Gastroesophageal sphincter (tissue), 4 donors: ENCODE measurements around the gene SLC17A8. TPM values are rescaled to one million over a fixed set of nuclear protein-coding genes. Genes with fewer than 3 reads are reported as not detected.
"Not testable (repeated sequence)": the region's sequence is repeated elsewhere in the genome, so short reads cannot be mapped to it uniquely, and the experiment has no call there.

Experiments used
- ATAC-seq: fragments of 150-250 bp; one replicate; pipeline ENCODE4 v1.9.1; 2016; ENCODE audit warnings: mild to moderate bottlenecking, moderate library complexity
- H3K27ac ChIP-seq, 4 donors: fragments of 200-600 bp; sonication (generic) in 3 of 4; 1 replicate in 3 of 4; 2 replicates in 1 of 4; pipeline ENCODE4 v1.5.1; 2016 to 2019
- H3K27me3 ChIP-seq: fragments of 200-600 bp; sonication (generic); one replicate; pipeline ENCODE4 v1.5.1; 2019
- H3K36me3 ChIP-seq, 2 donors: fragments of 200-600 bp; sonication (generic); one replicate each; pipeline ENCODE4 v1.5.1; 2019; ENCODE audit warnings: control low read depth in 1 of 2
- H3K4me1 ChIP-seq, 3 donors: fragments of 200-600 bp; sonication (generic); 1 replicate in 2 of 3; 2 replicates in 1 of 3; pipeline ENCODE4 v1.5.1; 2016 to 2019; ENCODE audit warnings: control low read depth in 2 of 3
- H3K4me3 ChIP-seq, 2 donors: fragments of 200-600 bp; sonication (generic); one replicate each; pipeline ENCODE4 v1.5.1; 2019; ENCODE audit warnings: mild to moderate bottlenecking in 1 of 2, moderate library complexity in 1 of 2
- H3K9me3 ChIP-seq, 3 donors: fragments of 200-600 bp; sonication (generic); one replicate each; pipeline ENCODE4 v1.5.1; 2017 to 2019; ENCODE audit warnings: control low read depth in 2 of 3
- EP300 ChIP-seq: sonication (generic); formaldehyde crosslinking; IDR thresholded peaks from one replicate; pipeline ENCODE4 v1.6.1; 2017; ENCODE audit warnings: antibody characterized with exemption, mild to moderate bottlenecking
- POLR2A ChIP-seq, 2 donors: fragments of 450-650 bp; IDR thresholded peaks; one replicate each; pipeline ENCODE4 v1.6.1; 2017; ENCODE audit warnings: antibody characterized with exemption in 2 of 2, mild to moderate bottlenecking in 2 of 2, moderate library complexity in 1 of 2
- POLR2AphosphoS5 ChIP-seq: sonication (generic); formaldehyde crosslinking; IDR thresholded peaks from one replicate; pipeline ENCODE4 v1.6.1; 2017; ENCODE audit warnings: antibody characterized with exemption
- WGBS, 2 donors: methylation state at CpG; one replicate each; pipeline ENCODE4 v1.1.5; 2018; ENCODE audit warnings: low coverage in 1 of 2; 5-methylcytosine and 5-hydroxymethylcytosine counted together
- total RNA-seq, 4 donors: library from RNA; depleted of rRNA; stranded (reverse); fragments of >200 nt; gene quantifications; one replicate each; pipeline ENCODE4 v1.1.0, GENCODE V29; 2016
- TF ChIP-seq, protein P1 (sequence below), 4 experiments: fragments of 200-600 bp in 2 of 4; fragments of 450-650 bp in 2 of 4; sonication (generic) in 1 of 4; IDR thresholded peaks; one replicate each; pipeline ENCODE4 v1.5.1; 2017 to 2019; ENCODE audit warnings: antibody characterized with exemption in 4 of 4, mild to moderate bottlenecking in 2 of 4, moderate library complexity in 2 of 4

Gene SLC17A8
- total RNA-seq = not detected

DNA sequence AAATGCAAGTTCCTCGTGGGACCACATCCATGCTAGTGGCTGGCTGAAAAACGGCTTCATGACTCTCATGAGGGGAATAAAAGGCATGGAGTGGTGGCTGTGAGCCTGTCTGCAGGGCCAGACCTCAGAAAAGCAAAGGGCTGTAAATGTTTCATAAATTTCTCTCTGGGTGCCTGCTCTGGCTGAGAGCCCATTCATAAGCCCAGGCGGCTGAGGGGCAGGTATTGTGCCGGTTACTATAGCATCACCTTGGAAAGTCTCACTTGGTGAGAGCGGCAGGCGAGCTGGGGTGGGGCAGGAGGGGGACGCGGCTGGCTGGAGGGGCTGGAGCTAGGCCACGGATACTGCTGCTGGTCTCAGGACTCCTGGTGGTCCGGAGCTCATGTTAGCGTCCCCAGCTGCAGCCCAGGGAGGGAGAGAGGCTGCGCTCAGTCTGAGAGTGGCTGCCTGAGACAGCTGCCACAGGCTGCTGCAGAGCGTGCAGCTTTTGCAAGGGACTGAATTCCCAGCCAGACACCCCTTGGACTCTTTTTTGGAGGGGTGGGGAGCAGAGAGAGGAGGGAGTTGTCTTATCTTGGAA is at the start of gene SLC17A8:
SLC17A8 (plus strand) TSS at position 431 of the 580 bp plus-strand sequence. CDS start 318 bp downstream, outside the sequence.
- TF ChIP-seq, protein P1, sequence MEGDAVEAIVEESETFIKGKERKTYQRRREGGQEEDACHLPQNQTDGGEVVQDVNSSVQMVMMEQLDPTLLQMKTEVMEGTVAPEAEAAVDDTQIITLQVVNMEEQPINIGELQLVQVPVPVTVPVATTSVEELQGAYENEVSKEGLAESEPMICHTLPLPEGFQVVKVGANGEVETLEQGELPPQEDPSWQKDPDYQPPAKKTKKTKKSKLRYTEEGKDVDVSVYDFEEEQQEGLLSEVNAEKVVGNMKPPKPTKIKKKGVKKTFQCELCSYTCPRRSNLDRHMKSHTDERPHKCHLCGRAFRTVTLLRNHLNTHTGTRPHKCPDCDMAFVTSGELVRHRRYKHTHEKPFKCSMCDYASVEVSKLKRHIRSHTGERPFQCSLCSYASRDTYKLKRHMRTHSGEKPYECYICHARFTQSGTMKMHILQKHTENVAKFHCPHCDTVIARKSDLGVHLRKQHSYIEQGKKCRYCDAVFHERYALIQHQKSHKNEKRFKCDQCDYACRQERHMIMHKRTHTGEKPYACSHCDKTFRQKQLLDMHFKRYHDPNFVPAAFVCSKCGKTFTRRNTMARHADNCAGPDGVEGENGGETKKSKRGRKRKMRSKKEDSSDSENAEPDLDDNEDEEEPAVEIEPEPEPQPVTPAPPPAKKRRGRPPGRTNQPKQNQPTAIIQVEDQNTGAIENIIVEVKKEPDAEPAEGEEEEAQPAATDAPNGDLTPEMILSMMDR (IDR thresholded peaks at IDR 0.05) = no peak
- no peak for TF ChIP-seq POLR2AphosphoS5
- TF ChIP-seq POLR2A (IDR thresholded peaks at IDR 0.05) = no peak
- no peak for TF ChIP-seq EP300
- Histone ChIP-seq H3K36me3 (no peaks in the 10 kb centered on the region), H3K27me3 (peaks cover 38% of the 10 kb centered on the region), H3K27ac (no peak within 1 kb of the TSS), H3K4me3 (no peak within 1 kb of the TSS), H3K9me3 (no peaks in the 10 kb centered on the region), H3K4me1 (no peaks in the 10 kb centered on the region)
- WGBS, 2 donors = 15 to 40% methylated on average over 1 to 10 of the region's 13 CpGs
- no peak for ATAC-seq

DNA sequence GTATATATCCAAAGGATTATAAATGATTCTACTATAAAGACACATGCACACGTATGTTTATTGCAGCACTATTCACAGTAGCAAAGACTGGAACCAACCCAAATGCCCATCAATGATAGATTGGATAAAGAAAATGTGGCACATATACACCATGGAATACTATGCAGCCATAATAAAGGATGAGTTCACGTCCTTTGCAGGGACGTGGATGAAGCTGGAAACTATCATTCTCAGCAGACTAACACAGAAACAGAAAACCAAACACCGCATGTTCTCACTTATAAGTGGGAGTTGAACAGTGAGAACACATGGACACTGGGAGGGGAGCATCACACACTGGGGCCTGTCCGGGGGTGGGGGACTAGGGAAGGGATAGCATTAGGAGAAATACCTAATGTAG is 48.7 kb upstream of the SLC17A8 start:
- ATAC-seq, H3K4me1 ChIP-seq, H3K27ac ChIP-seq, H3K4me3 ChIP-seq, H3K9me3 ChIP-seq, H3K27me3 ChIP-seq: not testable (repeated sequence)
- 95 to 100% methylated on average over 3 to 4 of the region's 5 CpGs for WGBS, 2 donors
- peaks cover 0 to 47% of the 10 kb centered on the region in 2 donors for H3K36me3 ChIP-seq

DNA sequence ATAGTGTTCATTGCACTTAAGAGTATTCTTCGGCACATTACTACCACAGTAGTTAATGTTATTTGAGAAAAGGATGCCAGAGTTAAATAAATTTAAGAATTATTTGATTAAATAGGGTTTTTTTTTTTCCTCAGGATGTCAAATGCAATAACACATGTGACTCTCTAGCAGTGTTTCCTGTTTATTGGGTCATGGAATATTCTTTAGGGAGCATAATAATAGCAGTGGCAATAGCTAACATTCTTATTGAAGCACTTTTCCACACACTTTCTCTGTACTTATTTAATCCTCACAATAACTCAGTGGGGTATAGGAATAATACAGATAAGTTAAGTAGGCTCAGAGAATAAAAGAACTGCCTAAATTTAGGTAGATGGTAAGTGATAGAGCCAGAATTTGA is 45.6 kb upstream of the SLC17A8 start:
- H3K4me1 ChIP-seq = no peaks in the 10 kb centered on the region
- WGBS, 2 donors = 67 to 83% methylated on average over 1 of the region's 1 CpG
- TF ChIP-seq POLR2AphosphoS5 (no peak), POLR2A (IDR thresholded peaks at IDR 0.05) (no peak), EP300 (no peak)
- TF ChIP-seq, protein P1 (IDR thresholded peaks at IDR 0.05) = no peak
- no peak for ATAC-seq
- H3K9me3 ChIP-seq = no peaks in the 10 kb centered on the region
- no peak overlapping the region for H3K4me3 ChIP-seq
- H3K27me3 ChIP-seq = no peaks in the 10 kb centered on the region
- H3K27ac ChIP-seq = no peak overlapping the region
- H3K36me3 ChIP-seq = peaks cover 0 to 56% of the 10 kb centered on the region in 2 donors

DNA sequence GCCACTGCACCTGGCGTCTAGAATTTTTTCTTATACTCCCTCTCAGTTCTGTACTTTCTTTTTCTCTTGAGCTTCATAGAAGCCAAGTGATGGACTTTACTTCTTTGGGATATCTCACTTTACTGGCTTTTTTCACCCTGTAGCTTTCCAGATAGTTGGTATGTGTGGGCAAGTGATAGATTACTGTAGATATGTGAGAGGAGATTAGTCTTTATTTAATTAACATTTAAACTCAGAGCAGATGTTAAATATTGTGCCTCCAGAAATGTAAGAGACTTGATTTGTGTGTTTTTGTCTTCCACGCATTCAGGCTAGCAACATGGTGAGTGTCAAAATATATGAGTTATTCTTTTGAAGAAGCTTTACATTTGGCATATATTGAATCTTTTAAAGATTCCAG is 39.5 kb upstream of the SLC17A8 start:
- TF ChIP-seq POLR2AphosphoS5 (no peak), EP300 (no peak), POLR2A (IDR thresholded peaks at IDR 0.05) (no peak)
- TF ChIP-seq, protein P1 (IDR thresholded peaks at IDR 0.05) = no peak
- no peak overlapping the region for H3K27ac ChIP-seq
- no peaks in the 10 kb centered on the region for H3K9me3 ChIP-seq
- H3K4me1 ChIP-seq = no peaks in the 10 kb centered on the region
- H3K27me3 ChIP-seq = no peaks in the 10 kb centered on the region
- 93 to 97% methylated on average over 2 of the region's 2 CpGs for WGBS, 2 donors
- no peak for ATAC-seq
- no peak overlapping the region for H3K4me3 ChIP-seq
- H3K36me3 ChIP-seq = peaks cover 0 to 84% of the 10 kb centered on the region in 2 donors

DNA sequence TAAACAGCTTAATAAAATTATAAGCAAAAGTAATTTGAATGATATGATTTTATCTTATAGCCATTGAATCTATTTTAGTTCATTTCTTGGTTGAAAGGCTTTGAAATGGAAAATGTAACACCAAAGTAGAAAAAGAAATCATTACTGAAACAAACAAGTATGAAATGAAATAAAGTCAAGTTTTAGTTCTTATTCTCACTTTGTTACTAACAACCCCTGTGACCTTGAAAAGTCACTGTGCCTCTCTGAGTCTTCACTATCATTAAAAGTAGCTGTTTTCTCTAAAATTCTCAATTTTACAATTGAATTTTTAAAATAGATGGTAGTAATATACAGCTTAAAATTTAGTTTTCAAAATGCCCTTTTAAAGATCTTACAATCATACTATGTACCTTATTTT is 32.4 kb upstream of the SLC17A8 start:
- no peak for TF ChIP-seq POLR2AphosphoS5
- TF ChIP-seq POLR2A (IDR thresholded peaks at IDR 0.05) = no peak
- TF ChIP-seq, protein P1 (IDR thresholded peaks at IDR 0.05) = no peak
- TF ChIP-seq EP300 = no peak
- H3K36me3 ChIP-seq = peaks cover 0 to 45% of the 10 kb centered on the region in 2 donors
- H3K4me3 ChIP-seq = no peak overlapping the region
- no peak overlapping the region for H3K27ac ChIP-seq
- ATAC-seq = no peak
- no peaks in the 10 kb centered on the region for H3K9me3 ChIP-seq
- H3K4me1 ChIP-seq = peaks cover 0 to 6% (median 0%) of the 10 kb centered on the region in 3 donors
- H3K27me3 ChIP-seq = no peaks in the 10 kb centered on the region
